Activated CD8-positive, alpha-beta memory T cell treated with anti-CD3 and anti-CD28 coated beads, Interleukin-2, amount 50 U/mL, for 1 hour (primary cell): Measurements from ENCODE around the gene AKAIN1.

Experiments used
- DNase-seq: peaks from one replicate; pipeline ENCODE4 v3.0.0-alpha.2; 2020; ENCODE audit errors: extremely low read depth

The AKAIN1 gene

GRCh38 chr18:5197032-5197434, at the start of gene AKAIN1:
Gene AKAIN1, minus strand, starts transcription at chr18:5197257. Its CDS starts 204 bp downstream, at chr18:5197053.
- no peak for DNase-seq

GRCh38 chr18:5244941-5245340, 47.9 kb upstream of the AKAIN1 start:
- no peak for DNase-seq

GRCh38 chr18:5239447-5239846, 42.4 kb upstream of the AKAIN1 start:
- DNase-seq, result no peak

GRCh38 chr18:5238371-5238976, 41.4 kb upstream of the AKAIN1 start:
- DNase-seq, result peak; percentile 12

GRCh38 chr18:5237723-5238370, 40.8 kb upstream of the AKAIN1 start:
- peak; percentile 68 for DNase-seq

GRCh38 chr18:5237083-5237722, 40.1 kb upstream of the AKAIN1 start:
- DNase-seq, result no peak

- no peak for DNase-seq
Measured at GRCh38 chr18:5214583-5215351, 17.7 kb upstream of the AKAIN1 start.

- DNase-seq, result no peak
Measured at GRCh38 chr18:5207471-5208150, 10.6 kb upstream of the AKAIN1 start.

GRCh38 chr18:5198311-5198710, 1.3 kb upstream of the AKAIN1 start:
- DNase-seq, result no peak

GRCh38 chr18:5197461-5197860, 404 bp upstream of the AKAIN1 start:
- DNase-seq, result no peak

GRCh38 chr18:5196253-5197031, 615 bp downstream of the AKAIN1 start:
- DNase-seq, result no peak

GRCh38 chr18:5195656-5196055, 1.4 kb downstream of the AKAIN1 start:
- no peak for DNase-seq

GRCh38 chr18:5180254-5180653, 16.8 kb downstream of the AKAIN1 start:
- no peak for DNase-seq

GRCh38 chr18:5178519-5178918, 18.5 kb downstream of the AKAIN1 start:
- no peak for DNase-seq

- DNase-seq, result no peak
Measured at GRCh38 chr18:5175378-5175777, 21.7 kb downstream of the AKAIN1 start.

- DNase-seq, result no peak
Measured at GRCh38 chr18:5173646-5174045, 23.4 kb downstream of the AKAIN1 start.

GRCh38 chr18:5173236-5173635, 23.8 kb downstream of the AKAIN1 start:
- DNase-seq, result no peak

GRCh38 chr18:5167831-5168230, 29.2 kb downstream of the AKAIN1 start:
- DNase-seq, result no peak

GRCh38 chr18:5166606-5167280, 30.3 kb downstream of the AKAIN1 start:
- no peak for DNase-seq

GRCh38 chr18:5164903-5165302, 32.2 kb downstream of the AKAIN1 start:
- DNase-seq, result no peak

GRCh38 chr18:5162111-5162510, 34.9 kb downstream of the AKAIN1 start:
- no peak for DNase-seq
